Activated CD4-positive, alpha-beta T cell treated with anti-CD3 and anti-CD28 coated beads, Interleukin-2, amount 50 U/mL, for 4 hours (primary cell): ENCODE measurements around the gene TBCEL.

Experiments used
- DNase-seq, 2 experiments: peaks; one replicate each; pipeline ENCODE4 v3.0.0-alpha.2; 2020

TBCEL gene

GRCh38 chr11:121067026-121067425 is 43.1 kb downstream of the TBCEL start:
- DNase-seq: no peak

- DNase-seq: no peak
Measured at GRCh38 chr11:121067453-121067852, 43.6 kb downstream of the TBCEL start.

GRCh38 chr11:121067962-121068647 is 44.2 kb downstream of the TBCEL start:
- DNase-seq: no peak

GRCh38 chr11:121068787-121069186 is 44.9 kb downstream of the TBCEL start:
- DNase-seq: no peak

GRCh38 chr11:121070951-121071845 is 47.3 kb downstream of the TBCEL start:
- DNase-seq: no peak

GRCh38 chr11:121071846-121072450 is 48.0 kb downstream of the TBCEL start:
- no peak for DNase-seq

- DNase-seq: no peak
Measured at GRCh38 chr11:121081321-121081720, 57.4 kb downstream of the TBCEL start.

- no peak for DNase-seq
Measured at GRCh38 chr11:121082219-121082618, 58.3 kb downstream of the TBCEL start.

- no peak for DNase-seq
Measured at GRCh38 chr11:121082670-121083069, 58.8 kb downstream of the TBCEL start.

- no peak for DNase-seq
Measured at GRCh38 chr11:121086866-121087265, 63.0 kb downstream of the TBCEL start.

- no peak for DNase-seq
Measured at GRCh38 chr11:121089566-121089965, 65.7 kb downstream of the TBCEL start.

- DNase-seq: no peak
Measured at GRCh38 chr11:121090145-121090721, 66.3 kb downstream of the TBCEL start.

- DNase-seq: no peak
Measured at GRCh38 chr11:121091492-121092152, 67.7 kb downstream of the TBCEL start.

GRCh38 chr11:121095561-121095960 is 71.7 kb downstream of the TBCEL start:
- DNase-seq: no peak

- no peak for DNase-seq
Measured at GRCh38 chr11:121099364-121099763, 75.5 kb downstream of the TBCEL start.

- DNase-seq: no peak
Measured at GRCh38 chr11:121099885-121100284, 76.0 kb downstream of the TBCEL start.

GRCh38 chr11:121100943-121101342 is 77.0 kb downstream of the TBCEL start, which contains the start of gene TECTA:
TSS of gene TECTA (plus strand) at chr11:121101243. CDS start at chr11:121102666, 1,423 bp downstream.
- DNase-seq: no peak

GRCh38 chr11:121104312-121104762 is 80.4 kb downstream of the TBCEL start:
- DNase-seq: no peak

- no peak for DNase-seq
Measured at GRCh38 chr11:121105063-121105480, 81.2 kb downstream of the TBCEL start.

- DNase-seq: no peak
Measured at GRCh38 chr11:121105481-121106195, 81.7 kb downstream of the TBCEL start.

- DNase-seq: no peak
Measured at GRCh38 chr11:121106812-121107211, 82.9 kb downstream of the TBCEL start.

GRCh38 chr11:121108413-121108812 is 84.5 kb downstream of the TBCEL start:
- no peak for DNase-seq
